ENCODE measurements around the gene PITHD1. TPM values are rescaled to one million over a fixed set of nuclear protein-coding genes. Genes with fewer than 3 reads are reported as not detected.

PITHD1 gene
- polyA plus RNA-seq, 2 of the 4 experiments (the other 2 are of a cell fraction): 25.4 to 41.0 TPM

DNA sequence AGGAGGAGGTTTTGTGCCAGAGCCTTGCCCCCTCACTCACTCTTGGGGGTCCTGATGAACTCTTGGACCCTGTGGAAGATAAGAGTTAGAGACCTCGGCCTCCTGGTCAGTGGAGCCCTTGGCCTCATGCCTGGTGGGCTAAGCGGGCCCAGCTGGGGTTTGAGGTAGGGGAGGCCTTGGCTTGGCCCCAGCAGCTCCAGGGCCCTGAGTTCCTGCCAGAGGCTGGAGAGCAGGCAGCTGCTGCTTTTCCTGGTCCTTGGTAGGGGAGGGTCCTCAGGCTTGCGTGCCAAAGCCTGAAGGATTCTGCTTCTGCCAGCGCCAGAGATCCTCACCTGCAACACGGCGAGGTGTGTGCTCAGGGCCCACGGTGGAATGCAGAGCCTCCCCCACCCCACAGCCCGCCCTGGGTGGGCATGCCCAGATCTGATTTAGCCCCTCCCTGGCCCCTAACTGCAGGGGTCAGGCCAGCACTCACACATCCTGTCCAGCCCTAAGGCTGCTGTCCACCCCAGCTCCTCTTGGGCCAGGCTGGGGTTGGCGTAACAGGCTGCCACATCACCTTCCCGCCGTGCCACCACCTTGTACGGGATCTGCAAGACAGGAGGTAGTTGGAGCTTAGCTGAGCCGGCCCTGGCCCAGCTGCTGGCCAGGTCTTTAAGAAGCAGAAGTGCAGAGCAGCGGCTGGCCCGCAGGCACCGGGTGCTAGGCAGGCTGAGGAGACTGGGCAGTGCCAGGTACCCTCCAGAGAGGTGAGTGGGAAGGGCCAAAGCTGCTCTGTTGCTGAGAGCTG lies 17.7 kb downstream of the PITHD1 start:
- Histone ChIP-seq H3K27ac (0 out of 6 replicates have a peak overlapping the region, but pooled peaks of 1 of the 2 experiments have one; percentile 14), H3K4me1 (peaks cover 30% of the 10 kb centered on the region), H3K4me2 (no peak overlapping the region), H3K4me3 (no peak overlapping the region), H3K9me3 (no peaks in the 10 kb centered on the region)
- POLR2A ChIA-PET: no interaction called here
- CTCF ChIA-PET: interaction anchor here (1.1 to 2.1 kb wide), 4 partner anchors 8 to 428 kb away, joined by 3 to 9 read pairs (median 5); no protein-coding TSS in a partner anchor
- FAIRE-seq: no peak
- ATAC-seq: no peak
- DNase-seq (ENCODE audit: low read depth in 1 of 2, low spot score in 1 of 2): no peak
- WGBS (ENCODE audit: missing lambda C conversion rate): 90% methylated on average over 7 of the region's 16 CpGs
- TF ChIP-seq TFCP2L1 (CRISPR knock-in tag; IDR thresholded peaks at IDR 0.05): no peak
- TF ChIP-seq TP53 (CRISPR knock-in tag; IDR thresholded peaks at IDR 0.05): no peak
- no peak for TF ChIP-seq BHLHE40 (IDR thresholded peaks at IDR 0.05; ENCODE audit: low read depth, low read length)
- no peak for TF ChIP-seq SREBF2 (IDR thresholded peaks at IDR 0.05)
- no peak for TF ChIP-seq EHF (CRISPR knock-in tag; IDR thresholded peaks at IDR 0.05)
- no peak for TF ChIP-seq HOXB13 (CRISPR knock-in tag; IDR thresholded peaks at IDR 0.05; ENCODE audit: low read depth)
- TF ChIP-seq RARB (CRISPR knock-in tag; IDR thresholded peaks at IDR 0.05): no peak
- no peak for TF ChIP-seq HOXA7 (CRISPR knock-in tag; IDR thresholded peaks at IDR 0.05)
- no peak for TF ChIP-seq POLR2AphosphoS2 (conservative IDR thresholded peaks at IDR 0.05; ENCODE audit: low read length)
- no peak for TF ChIP-seq NFE2L2 (conservative IDR thresholded peaks at IDR 0.05; ENCODE audit: low read length)
- TF ChIP-seq CHD4 (IDR thresholded peaks at IDR 0.05; ENCODE audit: borderline replicate concordance): no peak
- TF ChIP-seq RAD21 (conservative IDR thresholded peaks at IDR 0.05 in 1 of 2, IDR thresholded peaks at IDR 0.05 in 1 of 2): no peak
- no peak for TF ChIP-seq EHMT2 (IDR thresholded peaks at IDR 0.05; ENCODE audit: low read depth)

DNA sequence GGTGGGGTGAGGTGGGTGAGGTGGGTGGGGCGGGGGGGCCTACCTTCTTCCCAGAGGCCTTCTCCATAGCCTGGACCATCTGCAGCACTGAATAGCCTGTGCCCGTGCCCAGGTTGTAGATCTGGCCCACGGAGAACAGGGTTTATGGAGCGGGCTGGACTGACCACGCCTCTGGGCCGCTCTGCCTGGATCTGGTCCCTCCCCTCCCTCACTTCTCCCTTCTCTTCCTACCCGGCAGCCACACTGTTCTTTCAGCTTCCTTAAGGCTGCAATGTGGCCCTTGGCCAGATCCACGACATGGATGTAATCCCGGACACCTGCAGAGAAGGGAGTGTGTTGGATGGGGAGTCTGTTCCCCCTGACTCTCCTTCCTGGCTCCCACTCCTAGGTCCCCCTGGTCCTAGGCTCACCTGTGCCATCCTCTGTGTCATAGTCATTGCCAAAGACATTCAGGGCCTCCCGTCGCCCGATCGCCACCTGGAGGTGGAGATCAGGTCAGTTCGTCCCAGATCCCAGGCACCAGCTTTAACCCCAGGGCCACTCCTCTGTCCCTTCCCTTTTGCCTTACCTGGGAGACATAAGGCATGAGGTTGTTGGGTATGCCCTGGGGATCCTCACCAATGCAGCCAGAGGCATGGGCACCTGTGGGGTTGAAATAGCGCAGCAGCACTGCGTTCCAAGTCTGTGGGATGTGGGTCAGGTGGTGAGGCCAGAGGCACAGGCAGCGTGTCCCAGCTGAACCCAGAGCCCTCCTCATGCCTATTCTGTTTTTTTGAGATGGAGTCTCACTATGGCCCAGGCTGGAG lies 18.5 kb downstream of the PITHD1 start:
- Histone ChIP-seq H3K4me3 (no peak overlapping the region), H3K4me1 (peaks cover 33% of the 10 kb centered on the region), H3K27ac (no peak overlapping the region), H3K9me3 (no peaks in the 10 kb centered on the region), H3K4me2 (no peak overlapping the region)
- no peak for FAIRE-seq
- CTCF ChIA-PET: interaction anchor here (0.6 to 3.3 kb wide), 8 partner anchors 9 to 429 kb away, joined by 3 to 19 read pairs (median 5); no protein-coding TSS in a partner anchor
- no peak for ATAC-seq
- DNase-seq (ENCODE audit: low read depth in 1 of 2, low spot score in 1 of 2): no peak
- POLR2A ChIA-PET: interaction anchor here (1.0 kb wide), 2 partner anchors 19 to 120 kb away, joined by 3 read pairs; partner anchors contain the start of gene PITHD1
- WGBS (ENCODE audit: missing lambda C conversion rate): 80% methylated on average over 16 of the region's 17 CpGs
- TF ChIP-seq JUN (IDR thresholded peaks at IDR 0.05) (no peak), ZSCAN20 (CRISPR knock-in tag; IDR thresholded peaks at IDR 0.05) (no peak), RNF2 (IDR thresholded peaks at IDR 0.05; ENCODE audit: borderline replicate concordance, low read depth) (no peak), NFE2L2 (conservative IDR thresholded peaks at IDR 0.05; ENCODE audit: low read length) (no peak), NR3C1 (IDR thresholded peaks at IDR 0.05) (no peak), RAD21 (conservative IDR thresholded peaks at IDR 0.05 in 1 of 2, IDR thresholded peaks at IDR 0.05 in 1 of 2) (0 out of 5 replicates have a peak, but pooled peaks of 1 of the 2 experiments have one; percentile 9), FOXS1 (CRISPR knock-in tag; IDR thresholded peaks at IDR 0.05) (no peak)
- TF ChIP-seq, protein P1, sequence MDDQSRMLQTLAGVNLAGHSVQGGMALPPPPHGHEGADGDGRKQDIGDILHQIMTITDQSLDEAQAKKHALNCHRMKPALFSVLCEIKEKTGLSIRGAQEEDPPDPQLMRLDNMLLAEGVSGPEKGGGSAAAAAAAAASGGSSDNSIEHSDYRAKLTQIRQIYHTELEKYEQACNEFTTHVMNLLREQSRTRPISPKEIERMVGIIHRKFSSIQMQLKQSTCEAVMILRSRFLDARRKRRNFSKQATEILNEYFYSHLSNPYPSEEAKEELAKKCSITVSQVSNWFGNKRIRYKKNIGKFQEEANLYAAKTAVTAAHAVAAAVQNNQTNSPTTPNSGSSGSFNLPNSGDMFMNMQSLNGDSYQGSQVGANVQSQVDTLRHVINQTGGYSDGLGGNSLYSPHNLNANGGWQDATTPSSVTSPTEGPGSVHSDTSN (IDR thresholded peaks at IDR 0.05): no peak
- TF ChIP-seq, protein P2, sequence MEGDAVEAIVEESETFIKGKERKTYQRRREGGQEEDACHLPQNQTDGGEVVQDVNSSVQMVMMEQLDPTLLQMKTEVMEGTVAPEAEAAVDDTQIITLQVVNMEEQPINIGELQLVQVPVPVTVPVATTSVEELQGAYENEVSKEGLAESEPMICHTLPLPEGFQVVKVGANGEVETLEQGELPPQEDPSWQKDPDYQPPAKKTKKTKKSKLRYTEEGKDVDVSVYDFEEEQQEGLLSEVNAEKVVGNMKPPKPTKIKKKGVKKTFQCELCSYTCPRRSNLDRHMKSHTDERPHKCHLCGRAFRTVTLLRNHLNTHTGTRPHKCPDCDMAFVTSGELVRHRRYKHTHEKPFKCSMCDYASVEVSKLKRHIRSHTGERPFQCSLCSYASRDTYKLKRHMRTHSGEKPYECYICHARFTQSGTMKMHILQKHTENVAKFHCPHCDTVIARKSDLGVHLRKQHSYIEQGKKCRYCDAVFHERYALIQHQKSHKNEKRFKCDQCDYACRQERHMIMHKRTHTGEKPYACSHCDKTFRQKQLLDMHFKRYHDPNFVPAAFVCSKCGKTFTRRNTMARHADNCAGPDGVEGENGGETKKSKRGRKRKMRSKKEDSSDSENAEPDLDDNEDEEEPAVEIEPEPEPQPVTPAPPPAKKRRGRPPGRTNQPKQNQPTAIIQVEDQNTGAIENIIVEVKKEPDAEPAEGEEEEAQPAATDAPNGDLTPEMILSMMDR (IDR thresholded peaks at IDR 0.05): 0 out of 3 replicates have a peak, but pooled peaks have one; percentile 15
